Panc1 (cell line): ENCODE results near the gene CHRNA7.

Experiments
- CTCF ChIP-seq: fragments of 450-650 bp; IDR thresholded peaks from 2 replicates; pipeline ENCODE4 v1.5.1; 2017; ENCODE audit warnings: mild to moderate bottlenecking
- SIN3A ChIP-seq: IDR thresholded peaks from 2 replicates; pipeline ENCODE4 v1.6.1; 2012; ENCODE audit warnings: low read depth, mild to moderate bottlenecking, low read length, moderate library complexity, borderline replicate concordance; ENCODE audit not compliant: insufficient read depth

- TF ChIP-seq CTCF: no peak
- TF ChIP-seq SIN3A: no peak
Measured at GRCh38 chr15:32129815-32130214, 99.5 kb downstream of the CHRNA7 start.
